ENCODE measurements around the gene NECAB3. TPM values are rescaled to one million over a fixed set of nuclear protein-coding genes. Genes with fewer than 3 reads are reported as not detected.

The NECAB3 gene
- total RNA-seq, 2 experiments from 2014 or later: 48.2 to 54.3 TPM

- ChIA-PET POLR2A (interaction anchor here (0.7 to 1.2 kb wide), 3 partner anchors 21 to 68 kb away, joined by 3 to 4 read pairs (median 3); partner anchors contain the start of genes PXMP4 and ZNF341), CTCF (interaction anchor here (0.6 to 6.9 kb wide), 8 partner anchors 11 to 219 kb away, joined by 3 to 115 read pairs (median 3); partner anchors contain the start of gene E2F1)
- peak overlapping the region; percentile 94 for H3K27ac Mint-ChIP-seq
- DNase-seq: no peak
- H3K9me3 Mint-ChIP-seq: no peaks in the 10 kb centered on the region
- H3K4me3 Mint-ChIP-seq: peak overlapping the region; percentile 76
- no peaks in the 10 kb centered on the region for H3K27me3 Mint-ChIP-seq
- H3K36me3 Mint-ChIP-seq (ENCODE audit: low read depth): peaks cover 15% of the 10 kb centered on the region
- H3K4me1 Mint-ChIP-seq: peaks cover 54% of the 10 kb centered on the region
Observed at GRCh38 chr20:33664085-33664761, 10.0 kb downstream of the NECAB3 start.

GRCh38 chr20:33663161-33664084 is 10.8 kb downstream of the NECAB3 start:
- Mint-ChIP-seq H3K4me1 (peaks cover 46% of the 10 kb centered on the region), H3K36me3 (ENCODE audit: low read depth) (peaks cover 12% of the 10 kb centered on the region), H3K4me3 (peak overlapping the region; percentile 76), H3K9me3 (no peaks in the 10 kb centered on the region), H3K27me3 (no peaks in the 10 kb centered on the region), H3K27ac (peak overlapping the region; percentile 94)
- CTCF ChIA-PET: interaction anchor here (0.6 to 6.9 kb wide), 6 partner anchors 10 to 1244 kb away, joined by 3 to 115 read pairs (median 4); no protein-coding TSS in a partner anchor
- peak; percentile 88 for DNase-seq
- POLR2A ChIA-PET: interaction anchor here (0.6 to 1.2 kb wide), 3 partner anchors 22 to 81 kb away, joined by 3 read pairs; partner anchors contain the start of gene ZNF341

GRCh38 chr20:33662172-33662571 is 12.1 kb downstream of the NECAB3 start, which contains the start of gene C20orf144:
TSS of gene C20orf144 (plus strand) at chr20:33662327. CDS start at chr20:33662346, 19 bp downstream.
- H3K27ac Mint-ChIP-seq: peak within 1 kb of the TSS; percentile 91
- H3K4me3 Mint-ChIP-seq: peak within 1 kb of the TSS; percentile 76
- ChIA-PET CTCF (interaction anchor here (0.6 to 1.7 kb wide), 2 partner anchors 8 to 53 kb away, joined by 3 to 5 read pairs; no protein-coding TSS in a partner anchor), POLR2A (no interaction called here)
- peaks cover 10% of the 10 kb centered on the region for H3K36me3 Mint-ChIP-seq (ENCODE audit: low read depth)
- no peak for DNase-seq
- no peaks in the 10 kb centered on the region for H3K27me3 Mint-ChIP-seq
- peaks cover 41% of the 10 kb centered on the region for H3K4me1 Mint-ChIP-seq
- H3K9me3 Mint-ChIP-seq: no peaks in the 10 kb centered on the region

- CTCF ChIA-PET: interaction anchor here (0.8 kb wide), 1 partner anchor 134 kb away, joined by 3 read pairs; no protein-coding TSS in a partner anchor
- no peak overlapping the region for H3K4me3 Mint-ChIP-seq
- POLR2A ChIA-PET: no interaction called here
- peaks cover 6% of the 10 kb centered on the region for H3K36me3 Mint-ChIP-seq (ENCODE audit: low read depth)
- no peak for DNase-seq
- H3K27ac Mint-ChIP-seq: no peak overlapping the region
- H3K27me3 Mint-ChIP-seq: no peaks in the 10 kb centered on the region
- no peaks in the 10 kb centered on the region for H3K9me3 Mint-ChIP-seq
- H3K4me1 Mint-ChIP-seq: peaks cover 30% of the 10 kb centered on the region
Observed at GRCh38 chr20:33660685-33661058, 13.6 kb downstream of the NECAB3 start.

- Mint-ChIP-seq H3K4me1 (peaks cover 25% of the 10 kb centered on the region), H3K36me3 (ENCODE audit: low read depth) (peaks cover 6% of the 10 kb centered on the region), H3K4me3 (no peak overlapping the region), H3K27ac (no peak overlapping the region), H3K9me3 (no peaks in the 10 kb centered on the region), H3K27me3 (no peaks in the 10 kb centered on the region)
- no peak for DNase-seq
- ChIA-PET CTCF (interaction anchor here (0.8 kb wide), 1 partner anchor 134 kb away, joined by 3 read pairs; no protein-coding TSS in a partner anchor), POLR2A (no interaction called here)
Observed at GRCh38 chr20:33660035-33660684, 14.1 kb downstream of the NECAB3 start.

- POLR2A ChIA-PET: no interaction called here
- H3K27me3 Mint-ChIP-seq: no peaks in the 10 kb centered on the region
- H3K9me3 Mint-ChIP-seq: no peaks in the 10 kb centered on the region
- no peak overlapping the region for H3K4me3 Mint-ChIP-seq
- H3K36me3 Mint-ChIP-seq (ENCODE audit: low read depth): peaks cover 4% of the 10 kb centered on the region
- CTCF ChIA-PET: interaction anchor here (2.2 kb wide), 1 partner anchor 8 kb away, joined by 9 read pairs; no protein-coding TSS in a partner anchor
- H3K4me1 Mint-ChIP-seq: peaks cover 19% of the 10 kb centered on the region
- DNase-seq: no peak
- H3K27ac Mint-ChIP-seq: no peak overlapping the region
Observed at GRCh38 chr20:33659341-33660034, 14.7 kb downstream of the NECAB3 start.

GRCh38 chr20:33658929-33659328 is 15.3 kb downstream of the NECAB3 start:
- H3K36me3 Mint-ChIP-seq (ENCODE audit: low read depth): peaks cover 4% of the 10 kb centered on the region
- peak overlapping the region; percentile 36 for H3K27ac Mint-ChIP-seq
- no peak for DNase-seq
- CTCF ChIA-PET: interaction anchor here (2.2 kb wide), 1 partner anchor 9 kb away, joined by 9 read pairs; no protein-coding TSS in a partner anchor
- POLR2A ChIA-PET: no interaction called here
- peaks cover 13% of the 10 kb centered on the region for H3K4me1 Mint-ChIP-seq
- no peaks in the 10 kb centered on the region for H3K9me3 Mint-ChIP-seq
- H3K4me3 Mint-ChIP-seq: no peak overlapping the region
- no peaks in the 10 kb centered on the region for H3K27me3 Mint-ChIP-seq

GRCh38 chr20:33658510-33658909 is 15.7 kb downstream of the NECAB3 start:
- ChIA-PET CTCF (interaction anchor here (0.6 to 2.2 kb wide), 2 partner anchors 9 to 84 kb away, joined by 4 to 9 read pairs; no protein-coding TSS in a partner anchor), POLR2A (no interaction called here)
- no peak for DNase-seq
- Mint-ChIP-seq H3K27me3 (no peaks in the 10 kb centered on the region), H3K9me3 (no peaks in the 10 kb centered on the region), H3K36me3 (ENCODE audit: low read depth) (peaks cover 4% of the 10 kb centered on the region), H3K27ac (no peak overlapping the region), H3K4me3 (no peak overlapping the region), H3K4me1 (peaks cover 11% of the 10 kb centered on the region)

- Mint-ChIP-seq H3K27me3 (no peaks in the 10 kb centered on the region), H3K4me1 (peaks cover 12% of the 10 kb centered on the region), H3K9me3 (no peaks in the 10 kb centered on the region), H3K36me3 (ENCODE audit: low read depth) (peaks cover 4% of the 10 kb centered on the region), H3K4me3 (no peak overlapping the region), H3K27ac (no peak overlapping the region)
- ChIA-PET POLR2A (no interaction called here), CTCF (interaction anchor here (0.6 to 2.2 kb wide), 2 partner anchors 10 to 1438 kb away, joined by 4 to 9 read pairs; no protein-coding TSS in a partner anchor)
- no peak for DNase-seq
Observed at GRCh38 chr20:33657704-33658095, 16.5 kb downstream of the NECAB3 start.

GRCh38 chr20:33656783-33657703 is 17.2 kb downstream of the NECAB3 start:
- Mint-ChIP-seq H3K4me3 (no peak overlapping the region), H3K4me1 (peaks cover 10% of the 10 kb centered on the region), H3K9me3 (no peaks in the 10 kb centered on the region), H3K27me3 (no peaks in the 10 kb centered on the region), H3K36me3 (ENCODE audit: low read depth) (peaks cover 4% of the 10 kb centered on the region), H3K27ac (no peak overlapping the region)
- POLR2A ChIA-PET: no interaction called here
- DNase-seq: no peak
- CTCF ChIA-PET: interaction anchor here (0.6 to 4.8 kb wide), 3 partner anchors 11 to 1439 kb away, joined by 4 to 26 read pairs (median 9); partner anchors contain the start of gene ACTL10

Data from activated CD4-positive, alpha-beta T cell treated with anti-CD3 and anti-CD28 coated beads, Interleukin-2, amount 10 ng/mL, durations not matched to agents 7 days and 5 days (primary cell).